PFSK-1 (cell line): ENCODE results near the gene HLCS.

Experiments used
- FOXP2 ChIP-seq: optimal IDR thresholded peaks from 2 replicates; pipeline ENCODE3; 2011; ENCODE audit warnings: borderline replicate concordance, control low read depth, inconsistent platforms; ENCODE audit not compliant: insufficient read depth; ENCODE audit errors: extremely low read length, extremely low read depth
- POLR2AphosphoS5 ChIP-seq: IDR thresholded peaks from 2 replicates; pipeline ENCODE4 v1.6.1; 2012; ENCODE audit warnings: low read depth, mild to moderate bottlenecking, control low read depth, low read length, moderate library complexity
- REST ChIP-seq, 2 experiments: IDR thresholded peaks; 2 replicates each; pipeline versions ENCODE4 v1.6.1 to v1.8.0; 2011 to 2012; ENCODE audit warnings: low read depth in 2 of 2, low read length in 2 of 2, control low read depth in 1 of 2, inconsistent platforms in 1 of 2, mild to moderate bottlenecking in 1 of 2, moderate library complexity in 1 of 2; ENCODE audit not compliant: insufficient read depth in 1 of 2
- SIN3A ChIP-seq: IDR thresholded peaks from 2 replicates; pipeline ENCODE4 v1.6.1; 2012; ENCODE audit warnings: mild to moderate bottlenecking, low read length, moderate library complexity, borderline replicate concordance; ENCODE audit not compliant: insufficient read depth
- TAF1 ChIP-seq: IDR thresholded peaks from 2 replicates; pipeline ENCODE4 v1.6.1; 2012; ENCODE audit warnings: low read length, control low read depth, borderline replicate concordance; ENCODE audit not compliant: insufficient read depth

HLCS gene

GRCh38 chr21:36828208-36828607 lies 138.3 kb downstream of the HLCS start:
- TF ChIP-seq REST (IDR thresholded peaks at IDR 0.05; ENCODE audit: insufficient read depth in 1 of 2, low read depth in 2 of 2, low read length in 2 of 2): no peak
- TF ChIP-seq TAF1: no peak
- TF ChIP-seq SIN3A: no peak
- TF ChIP-seq POLR2AphosphoS5: no peak
- no peak for TF ChIP-seq FOXP2

GRCh38 chr21:36825658-36826057 lies 140.8 kb downstream of the HLCS start:
- TF ChIP-seq SIN3A (no peak), POLR2AphosphoS5 (no peak), FOXP2 (no peak), REST (IDR thresholded peaks at IDR 0.05; ENCODE audit: insufficient read depth in 1 of 2, low read depth in 2 of 2, low read length in 2 of 2) (no peak), TAF1 (no peak)

- TF ChIP-seq REST (IDR thresholded peaks at IDR 0.05; ENCODE audit: insufficient read depth in 1 of 2, low read depth in 2 of 2, low read length in 2 of 2) (no peak), SIN3A (no peak), TAF1 (no peak), POLR2AphosphoS5 (no peak), FOXP2 (no peak)
These were observed 145.5 kb downstream of the HLCS start for GRCh38 chr21:36821032-36821299.

- no peak for TF ChIP-seq FOXP2
- no peak for TF ChIP-seq SIN3A
- no peak for TF ChIP-seq POLR2AphosphoS5
- TF ChIP-seq TAF1: no peak
- TF ChIP-seq REST (IDR thresholded peaks at IDR 0.05; ENCODE audit: insufficient read depth in 1 of 2, low read depth in 2 of 2, low read length in 2 of 2): no peak
These were observed 146.1 kb downstream of the HLCS start for GRCh38 chr21:36820176-36821031.
